Measurements from ENCODE around the gene CERS6. TPM values are rescaled to one million over a fixed set of nuclear protein-coding genes. Genes with fewer than 3 reads are reported as not detected.

Gene CERS6
- total RNA-seq, 1 experiment from 2014 or later: 8.3 TPM

- TF ChIP-seq EZH2 (IDR thresholded peaks at IDR 0.05; ENCODE audit: low read depth) (no peak), CTCF (conservative IDR thresholded peaks at IDR 0.05) (no peak)
- Histone ChIP-seq H3K4me1 (replicated peaks; ENCODE audit: insufficient read depth) (no peaks in the 10 kb centered on the region), H3K4me2 (no peak overlapping the region), H3K27ac (no peak overlapping the region), H3F3A (ENCODE audit: insufficient read depth, low read depth) (no peaks in the 10 kb centered on the region), H3K27me3 (ENCODE audit: insufficient read depth, low read depth) (no peaks in the 10 kb centered on the region), H4K20me1 (ENCODE audit: insufficient read depth) (no peaks in the 10 kb centered on the region), H2AFZ (no peak overlapping the region), H3K4me3 (no peak overlapping the region), H3K36me3 (ENCODE audit: low read depth) (no peaks in the 10 kb centered on the region), H3K9me3 (ENCODE audit: insufficient read depth, low read depth) (no peaks in the 10 kb centered on the region), H3K79me2 (ENCODE audit: low read depth) (no peaks in the 10 kb centered on the region), H3K9me2 (ENCODE audit: insufficient read depth) (no peaks in the 10 kb centered on the region)
- POLR2A ChIA-PET (ENCODE audit: unreplicated experiment): no interaction called here
- no peak for DNase-seq
- no TSS peak for BruUV-seq (replicated peaks)
- intact Hi-C loops (cut with micrococcal nuclease; ENCODE audit: unreplicated experiment): loop anchor here (10.0 kb wide), 1 partner anchor 225 kb away; the partner anchor contains the start of gene CERS6
- CTCF ChIA-PET: no interaction called here
Observed at GRCh38 chr2:168679741-168680310, 223.8 kb downstream of the CERS6 start.

- Histone ChIP-seq H3K36me3 (ENCODE audit: low read depth) (no peaks in the 10 kb centered on the region), H3K9me3 (ENCODE audit: insufficient read depth, low read depth) (no peaks in the 10 kb centered on the region), H3K4me1 (replicated peaks; ENCODE audit: insufficient read depth) (no peaks in the 10 kb centered on the region), H3K9me2 (ENCODE audit: insufficient read depth) (no peaks in the 10 kb centered on the region), H3K4me2 (no peak overlapping the region), H3K27me3 (ENCODE audit: insufficient read depth, low read depth) (no peaks in the 10 kb centered on the region), H4K20me1 (ENCODE audit: insufficient read depth) (no peaks in the 10 kb centered on the region), H3K27ac (no peak overlapping the region), H2AFZ (no peak overlapping the region), H3F3A (ENCODE audit: insufficient read depth, low read depth) (no peaks in the 10 kb centered on the region), H3K4me3 (no peak overlapping the region), H3K79me2 (ENCODE audit: low read depth) (no peaks in the 10 kb centered on the region)
- BruUV-seq (replicated peaks): no TSS peak
- ChIA-PET POLR2A (ENCODE audit: unreplicated experiment) (no interaction called here), CTCF (no interaction called here)
- no peak for DNase-seq
- intact Hi-C loops (cut with micrococcal nuclease; ENCODE audit: unreplicated experiment): loop anchor here (10.0 kb wide), 1 partner anchor 229 kb away; the partner anchor contains the start of gene CERS6
- TF ChIP-seq EZH2 (IDR thresholded peaks at IDR 0.05; ENCODE audit: low read depth) (no peak), CTCF (conservative IDR thresholded peaks at IDR 0.05) (no peak)
Observed at GRCh38 chr2:168683996-168684395, 227.9 kb downstream of the CERS6 start.

GRCh38 chr2:168684921-168685599 is 229.0 kb downstream of the CERS6 start:
- intact Hi-C loops (cut with micrococcal nuclease; ENCODE audit: unreplicated experiment): loop anchor here (10.0 kb wide), 1 partner anchor 230 kb away; the partner anchor contains the start of gene CERS6
- Histone ChIP-seq H3K36me3 (ENCODE audit: low read depth) (no peaks in the 10 kb centered on the region), H3K9me3 (ENCODE audit: insufficient read depth, low read depth) (no peaks in the 10 kb centered on the region), H3K4me1 (replicated peaks; ENCODE audit: insufficient read depth) (no peaks in the 10 kb centered on the region), H3F3A (ENCODE audit: insufficient read depth, low read depth) (no peaks in the 10 kb centered on the region), H3K27me3 (ENCODE audit: insufficient read depth, low read depth) (no peaks in the 10 kb centered on the region), H2AFZ (no peak overlapping the region), H4K20me1 (ENCODE audit: insufficient read depth) (no peaks in the 10 kb centered on the region), H3K27ac (no peak overlapping the region), H3K79me2 (ENCODE audit: low read depth) (no peaks in the 10 kb centered on the region), H3K9me2 (ENCODE audit: insufficient read depth) (no peaks in the 10 kb centered on the region), H3K4me3 (no peak overlapping the region), H3K4me2 (no peak overlapping the region)
- DNase-seq: no peak
- BruUV-seq (replicated peaks): no TSS peak
- TF ChIP-seq CTCF (conservative IDR thresholded peaks at IDR 0.05): no peak
- no peak for TF ChIP-seq EZH2 (IDR thresholded peaks at IDR 0.05; ENCODE audit: low read depth)
- ChIA-PET POLR2A (ENCODE audit: unreplicated experiment) (no interaction called here), CTCF (no interaction called here)
